ENCODE results near the gene CMBL. TPM values are rescaled to one million over a fixed set of nuclear protein-coding genes. Genes with fewer than 3 reads are reported as not detected.

Gene CMBL
- total and polyA plus RNA-seq, 2 of the 13 experiments (the other 11 are each of a cell fraction or from before 2014, with no cell fraction given), result 11.5 to 17.0 TPM

DNA sequence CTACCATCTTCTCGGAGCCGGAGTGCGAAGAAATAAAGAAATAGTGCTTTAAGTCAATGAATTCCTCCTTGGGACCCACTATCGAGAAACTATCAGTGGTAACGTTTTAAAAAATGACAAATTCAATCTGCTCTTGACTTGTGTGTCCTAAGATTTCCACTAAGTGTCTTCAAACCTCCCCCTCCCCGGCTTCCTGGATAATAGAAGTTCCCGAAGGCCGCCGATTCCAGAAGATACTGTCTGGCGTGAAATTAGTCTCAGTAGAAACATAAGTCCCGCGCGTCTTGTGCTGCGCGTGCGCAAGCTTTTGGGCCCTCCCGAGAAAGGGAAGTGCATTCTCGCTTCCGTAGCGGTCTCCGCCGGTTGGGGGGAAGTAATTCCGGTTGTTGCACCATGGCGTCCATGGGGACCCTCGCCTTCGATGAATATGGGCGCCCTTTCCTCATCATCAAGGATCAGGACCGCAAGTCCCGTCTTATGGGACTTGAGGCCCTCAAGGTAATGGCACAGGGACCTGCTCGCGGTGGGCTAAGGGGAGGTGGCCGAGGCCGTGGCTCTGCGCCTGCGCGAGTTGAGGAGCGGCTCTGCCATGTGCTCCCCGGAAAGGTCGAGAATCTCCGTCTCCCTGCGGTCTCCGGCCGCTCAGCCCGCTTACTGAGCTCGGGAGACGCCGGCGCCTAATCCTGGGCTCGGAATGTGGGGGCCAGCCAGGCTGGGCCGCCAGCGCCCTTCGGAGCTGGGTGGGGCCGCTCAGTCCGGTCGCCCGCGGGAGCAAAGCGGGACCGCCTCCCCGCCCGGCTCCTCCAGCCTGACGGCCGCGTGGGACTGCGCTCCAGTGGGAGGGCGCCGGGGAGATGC is 57.5 kb downstream of the CMBL start, which contains the start of gene CCT5 (continued):
- TF ChIP-seq ZNF605 (CRISPR knock-in tag; IDR thresholded peaks at IDR 0.05), result peak; percentile 9; the same call in 1 of the 2 replicates
- TF ChIP-seq ZNF282 (IDR thresholded peaks at IDR 0.05; ENCODE audit: partially characterized antibody), result no peak
- TF ChIP-seq ZNF672 (CRISPR knock-in tag; IDR thresholded peaks at IDR 0.05), result no peak
- no peak for TF ChIP-seq ZNF317 (CRISPR knock-in tag; IDR thresholded peaks at IDR 0.05)
- TF ChIP-seq TFDP2 (CRISPR knock-in tag; IDR thresholded peaks at IDR 0.05), result 0 out of 2 replicates have a peak, but pooled peaks have one; percentile 18
- TF ChIP-seq, protein P1, sequence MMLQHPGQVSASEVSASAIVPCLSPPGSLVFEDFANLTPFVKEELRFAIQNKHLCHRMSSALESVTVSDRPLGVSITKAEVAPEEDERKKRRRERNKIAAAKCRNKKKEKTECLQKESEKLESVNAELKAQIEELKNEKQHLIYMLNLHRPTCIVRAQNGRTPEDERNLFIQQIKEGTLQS (CRISPR knock-in tag; IDR thresholded peaks at IDR 0.05), result no peak
- peak; percentile 75 for TF ChIP-seq GABPA (IDR thresholded peaks at IDR 0.05; ENCODE audit: low read depth, low read length)
- TF ChIP-seq GABPA (CRISPR knock-in tag; IDR thresholded peaks at IDR 0.05; ENCODE audit: low read depth), result peak; percentile 91
- peak; percentile 14; the same call in 1 of the 2 replicates for TF ChIP-seq ZFP82 (CRISPR knock-in tag; IDR thresholded peaks at IDR 0.05; ENCODE audit: borderline replicate concordance)
- peak; percentile 64; the same call in 1 of the 2 replicates for TF ChIP-seq ZKSCAN5 (CRISPR knock-in tag; IDR thresholded peaks at IDR 0.05)
- TF ChIP-seq EP300 (IDR thresholded peaks at IDR 0.05; ENCODE audit: low read depth in 2 of 2, low read length in 2 of 2), result peak in 1 of 2 experiments; percentile 44; a peak in 2 of 4 replicates
- peak; percentile 36; the same call in 1 of the 2 replicates for TF ChIP-seq EP300 (CRISPR knock-in tag; IDR thresholded peaks at IDR 0.05; ENCODE audit: borderline replicate concordance)
- TF ChIP-seq HMGA1 (CRISPR knock-in tag; conservative IDR thresholded peaks at IDR 0.05), result no peak
- TF ChIP-seq THAP11 (CRISPR knock-in tag; IDR thresholded peaks at IDR 0.05), result peak; percentile 71
- peak; percentile 80; the same call in 1 of the 2 replicates for TF ChIP-seq ZNF441 (CRISPR knock-in tag; IDR thresholded peaks at IDR 0.05; ENCODE audit: borderline replicate concordance)
- peak; percentile 93 for TF ChIP-seq FOXK2 (IDR thresholded peaks at IDR 0.05)
- no peak for TF ChIP-seq PBX2 (CRISPR knock-in tag; IDR thresholded peaks at IDR 0.05)
- TF ChIP-seq ZFY (CRISPR knock-in tag; IDR thresholded peaks at IDR 0.05), result peak; percentile 87
- peak; percentile 14; the same call in 1 of the 2 replicates for TF ChIP-seq POGZ (CRISPR knock-in tag; IDR thresholded peaks at IDR 0.05)
- no peak for TF ChIP-seq ATAD3A (CRISPR knock-in tag; IDR thresholded peaks at IDR 0.05)
- TF ChIP-seq, protein P2, sequence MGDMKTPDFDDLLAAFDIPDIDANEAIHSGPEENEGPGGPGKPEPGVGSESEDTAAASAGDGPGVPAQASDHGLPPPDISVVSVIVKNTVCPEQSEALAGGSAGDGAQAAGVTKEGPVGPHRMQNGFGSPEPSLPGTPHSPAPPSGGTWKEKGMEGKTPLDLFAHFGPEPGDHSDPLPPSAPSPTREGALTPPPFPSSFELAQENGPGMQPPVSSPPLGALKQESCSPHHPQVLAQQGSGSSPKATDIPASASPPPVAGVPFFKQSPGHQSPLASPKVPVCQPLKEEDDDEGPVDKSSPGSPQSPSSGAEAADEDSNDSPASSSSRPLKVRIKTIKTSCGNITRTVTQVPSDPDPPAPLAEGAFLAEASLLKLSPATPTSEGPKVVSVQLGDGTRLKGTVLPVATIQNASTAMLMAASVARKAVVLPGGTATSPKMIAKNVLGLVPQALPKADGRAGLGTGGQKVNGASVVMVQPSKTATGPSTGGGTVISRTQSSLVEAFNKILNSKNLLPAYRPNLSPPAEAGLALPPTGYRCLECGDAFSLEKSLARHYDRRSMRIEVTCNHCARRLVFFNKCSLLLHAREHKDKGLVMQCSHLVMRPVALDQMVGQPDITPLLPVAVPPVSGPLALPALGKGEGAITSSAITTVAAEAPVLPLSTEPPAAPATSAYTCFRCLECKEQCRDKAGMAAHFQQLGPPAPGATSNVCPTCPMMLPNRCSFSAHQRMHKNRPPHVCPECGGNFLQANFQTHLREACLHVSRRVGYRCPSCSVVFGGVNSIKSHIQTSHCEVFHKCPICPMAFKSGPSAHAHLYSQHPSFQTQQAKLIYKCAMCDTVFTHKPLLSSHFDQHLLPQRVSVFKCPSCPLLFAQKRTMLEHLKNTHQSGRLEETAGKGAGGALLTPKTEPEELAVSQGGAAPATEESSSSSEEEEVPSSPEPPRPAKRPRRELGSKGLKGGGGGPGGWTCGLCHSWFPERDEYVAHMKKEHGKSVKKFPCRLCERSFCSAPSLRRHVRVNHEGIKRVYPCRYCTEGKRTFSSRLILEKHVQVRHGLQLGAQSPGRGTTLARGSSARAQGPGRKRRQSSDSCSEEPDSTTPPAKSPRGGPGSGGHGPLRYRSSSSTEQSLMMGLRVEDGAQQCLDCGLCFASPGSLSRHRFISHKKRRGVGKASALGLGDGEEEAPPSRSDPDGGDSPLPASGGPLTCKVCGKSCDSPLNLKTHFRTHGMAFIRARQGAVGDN (CRISPR knock-in tag; IDR thresholded peaks at IDR 0.05), result peak; percentile 94
- TF ChIP-seq ZNF30 (CRISPR knock-in tag; IDR thresholded peaks at IDR 0.05), result no peak
- peak; percentile 73 for TF ChIP-seq BORCS8-MEF2B (CRISPR knock-in tag; IDR thresholded peaks at IDR 0.05)
- no peak for TF ChIP-seq SOX13 (IDR thresholded peaks at IDR 0.05)
- TF ChIP-seq SOX13 (CRISPR knock-in tag; conservative IDR thresholded peaks at IDR 0.05 in 1 of 2, IDR thresholded peaks at IDR 0.05 in 1 of 2), result no peak

Measured in HepG2 (cell line).